ENCODE data around the gene MATN1. TPM values are rescaled to one million over a fixed set of nuclear protein-coding genes. Genes with fewer than 3 reads are reported as not detected.

Gene MATN1
- total RNA-seq, 1 donor from 2014 or later: not detected

- TF ChIP-seq CTCF (IDR thresholded peaks at IDR 0.05): no peak
- peaks cover 53% of the 10 kb centered on the region for H3K27me3 ChIP-seq
- intact Hi-C loops (cut with DNase I): no loop called here
- H3K4me3 ChIP-seq: no peak overlapping the region
- no peak overlapping the region for H3K27ac ChIP-seq
- H3K9me3 ChIP-seq: no peaks in the 10 kb centered on the region
- ATAC-seq (no peak), DNase-seq (no peak)
- no peaks in the 10 kb centered on the region for H3K36me3 ChIP-seq
- H3K4me1 ChIP-seq: no peaks in the 10 kb centered on the region
These were observed 41.6 kb downstream of the MATN1 start for GRCh38 chr1:30681782-30682181.

GRCh38 chr1:30680879-30681278 lies 42.5 kb downstream of the MATN1 start:
- ATAC-seq: no peak
- Histone ChIP-seq H3K36me3 (no peaks in the 10 kb centered on the region), H3K27ac (no peak overlapping the region), H3K9me3 (no peaks in the 10 kb centered on the region), H3K4me3 (no peak overlapping the region), H3K27me3 (peaks cover 47% of the 10 kb centered on the region), H3K4me1 (no peaks in the 10 kb centered on the region)
- intact Hi-C loops (cut with DNase I): no loop called here
- no peak for TF ChIP-seq CTCF (IDR thresholded peaks at IDR 0.05)
- DNase-seq: peak; percentile 7

GRCh38 chr1:30680429-30680828 lies 43.0 kb downstream of the MATN1 start:
- DNase-seq (peak; percentile 48), ATAC-seq (no peak)
- TF ChIP-seq CTCF (IDR thresholded peaks at IDR 0.05): no peak
- Histone ChIP-seq H3K27me3 (peaks cover 43% of the 10 kb centered on the region), H3K36me3 (no peaks in the 10 kb centered on the region), H3K9me3 (no peaks in the 10 kb centered on the region), H3K4me1 (no peaks in the 10 kb centered on the region), H3K4me3 (no peak overlapping the region), H3K27ac (no peak overlapping the region)
- intact Hi-C loops (cut with DNase I): no loop called here

- Histone ChIP-seq H3K27ac (no peak overlapping the region), H3K4me1 (no peaks in the 10 kb centered on the region), H3K36me3 (no peaks in the 10 kb centered on the region), H3K9me3 (peaks cover 3% of the 10 kb centered on the region), H3K27me3 (peaks cover 38% of the 10 kb centered on the region), H3K4me3 (no peak overlapping the region)
- no peak for TF ChIP-seq CTCF (IDR thresholded peaks at IDR 0.05)
- ATAC-seq (no peak), DNase-seq (no peak)
- intact Hi-C loops (cut with DNase I): no loop called here
These were observed 43.4 kb downstream of the MATN1 start for GRCh38 chr1:30679976-30680305.

- no peak overlapping the region for H3K4me3 ChIP-seq
- intact Hi-C loops (cut with DNase I): no loop called here
- no peaks in the 10 kb centered on the region for H3K36me3 ChIP-seq
- DNase-seq: peak; percentile 35
- peaks cover 32% of the 10 kb centered on the region for H3K27me3 ChIP-seq
- no peak for ATAC-seq
- H3K4me1 ChIP-seq: no peaks in the 10 kb centered on the region
- peaks cover 3% of the 10 kb centered on the region for H3K9me3 ChIP-seq
- TF ChIP-seq CTCF (IDR thresholded peaks at IDR 0.05): no peak
- H3K27ac ChIP-seq: no peak overlapping the region
These were observed 44.0 kb downstream of the MATN1 start for GRCh38 chr1:30679201-30679975.

- Histone ChIP-seq H3K4me3 (no peak overlapping the region), H3K27me3 (peaks cover 21% of the 10 kb centered on the region), H3K9me3 (peaks cover 3% of the 10 kb centered on the region), H3K4me1 (no peaks in the 10 kb centered on the region), H3K27ac (no peak overlapping the region), H3K36me3 (no peaks in the 10 kb centered on the region)
- intact Hi-C loops (cut with DNase I): no loop called here
- peak; percentile 6 for DNase-seq
- TF ChIP-seq CTCF (IDR thresholded peaks at IDR 0.05): no peak
- no peak for ATAC-seq
These were observed 45.2 kb downstream of the MATN1 start for GRCh38 chr1:30678209-30678608.

Data from upper lobe of right lung (tissue), 1 donor.